NT2/D1 (cell line): ENCODE data around the gene KLHL6.

Source experiments
- SUZ12 ChIP-seq: IDR thresholded peaks from 2 replicates; pipeline ENCODE4 v1.6.1; 2011; ENCODE audit not compliant: insufficient read length, insufficient read depth; ENCODE audit errors: extremely low read depth
- YY1 ChIP-seq: IDR thresholded peaks from 2 replicates; pipeline ENCODE4 v1.6.1; 2011; ENCODE audit not compliant: insufficient read length, insufficient read depth
- ZNF274 ChIP-seq: IDR thresholded peaks from 2 replicates; pipeline ENCODE4 v1.6.1; 2011; ENCODE audit warnings: mild to moderate bottlenecking, low read depth, low read length

DNA sequence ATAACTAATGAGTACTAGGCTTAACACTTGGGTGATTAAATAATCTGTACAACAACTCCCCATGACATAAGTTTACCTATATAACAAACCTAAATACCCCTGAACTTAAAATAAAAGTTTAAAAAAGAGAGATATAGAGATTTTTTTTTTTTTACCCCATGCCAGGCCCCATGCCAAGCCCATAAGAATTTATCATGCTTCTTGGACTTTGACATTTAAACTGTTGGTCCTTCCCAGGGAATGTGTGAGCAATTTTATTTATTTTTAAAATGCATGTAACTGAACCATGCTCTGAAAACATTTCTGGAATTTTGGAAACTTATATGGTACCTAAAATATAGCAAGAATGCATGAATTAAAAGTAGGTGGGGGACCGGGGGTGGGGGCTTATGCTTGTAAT lies 26.3 kb downstream of the KLHL6 start:
- TF ChIP-seq ZNF274 (no peak), SUZ12 (no peak), YY1 (no peak)
